Measurements from ENCODE around the gene DOCK2. TPM values are rescaled to one million over a fixed set of nuclear protein-coding genes. Genes with fewer than 3 reads are reported as not detected.

Gene DOCK2
- total and polyA plus RNA-seq, 2 donors (not counting 1 experiment from before 2014, with no cell fraction given), result 1.1 to 8.9 TPM

- no peak overlapping the region for H2AFZ ChIP-seq (ENCODE audit: low read length)
- H3K4me3 ChIP-seq (replicated peaks in 1 of 4; ENCODE audit: control extremely low read depth in 1 of 4, insufficient read depth in 1 of 4, low read depth in 3 of 4, low read length in 4 of 4), result no peak overlapping the region
- no peak overlapping the region for H3K4me2 ChIP-seq (ENCODE audit: extremely low read depth, insufficient read depth, low read length)
- H3K9ac ChIP-seq (ENCODE audit: insufficient read depth, low read length), result no peak overlapping the region
- no peaks in the 10 kb centered on the region for H3K9me3 ChIP-seq (ENCODE audit: control insufficient read depth, insufficient read depth, low read depth, low read length)
- TF ChIP-seq EZH2 (IDR thresholded peaks at IDR 0.05; ENCODE audit: low read length, missing control alignments), result no peak
- no peak for TF ChIP-seq CTCF (conservative IDR thresholded peaks at IDR 0.05 in 1 of 2, IDR thresholded peaks at IDR 0.05 in 1 of 2; ENCODE audit: low read depth in 1 of 2, low read length in 2 of 2)
- H3K79me2 ChIP-seq (ENCODE audit: control insufficient read depth, insufficient read depth, low read length), result no peaks in the 10 kb centered on the region
- no peaks in the 10 kb centered on the region for H3K36me3 ChIP-seq (ENCODE audit: control insufficient read depth, insufficient read depth, low read length)
- DNase-seq (ENCODE audit: low read depth in 2 of 2), result no peak
- H3K27ac ChIP-seq (ENCODE audit: insufficient read depth, low read length), result no peak overlapping the region
- H4K20me1 ChIP-seq (ENCODE audit: control insufficient read depth, extremely low read depth, insufficient read depth, low read length), result no peaks in the 10 kb centered on the region
- H3K27me3 ChIP-seq (ENCODE audit: control insufficient read depth, insufficient read depth, low read length), result no peaks in the 10 kb centered on the region
- no peaks in the 10 kb centered on the region for H3K4me1 ChIP-seq (ENCODE audit: control insufficient read depth, extremely low read depth, insufficient read depth, low read length)
Measured at GRCh38 chr5:170115925-170116324, 478.9 kb downstream of the DOCK2 start.

GRCh38 chr5:170117736-170118135 is 480.7 kb downstream of the DOCK2 start:
- no peaks in the 10 kb centered on the region for H3K27me3 ChIP-seq (ENCODE audit: control insufficient read depth, insufficient read depth, low read length)
- H3K36me3 ChIP-seq (ENCODE audit: control insufficient read depth, insufficient read depth, low read length), result no peaks in the 10 kb centered on the region
- no peaks in the 10 kb centered on the region for H3K4me1 ChIP-seq (ENCODE audit: control insufficient read depth, extremely low read depth, insufficient read depth, low read length)
- H3K9ac ChIP-seq (ENCODE audit: insufficient read depth, low read length), result no peak overlapping the region
- DNase-seq (ENCODE audit: low read depth in 2 of 2), result no peak
- no peak overlapping the region for H3K27ac ChIP-seq (ENCODE audit: insufficient read depth, low read length)
- H3K9me3 ChIP-seq (ENCODE audit: control insufficient read depth, insufficient read depth, low read depth, low read length), result no peaks in the 10 kb centered on the region
- no peak overlapping the region for H3K4me2 ChIP-seq (ENCODE audit: extremely low read depth, insufficient read depth, low read length)
- H3K79me2 ChIP-seq (ENCODE audit: control insufficient read depth, insufficient read depth, low read length), result no peaks in the 10 kb centered on the region
- TF ChIP-seq CTCF (conservative IDR thresholded peaks at IDR 0.05 in 1 of 2, IDR thresholded peaks at IDR 0.05 in 1 of 2; ENCODE audit: low read depth in 1 of 2, low read length in 2 of 2) (no peak), EZH2 (IDR thresholded peaks at IDR 0.05; ENCODE audit: low read length, missing control alignments) (no peak)
- no peaks in the 10 kb centered on the region for H4K20me1 ChIP-seq (ENCODE audit: control insufficient read depth, extremely low read depth, insufficient read depth, low read length)
- no peak overlapping the region for H3K4me3 ChIP-seq (replicated peaks in 1 of 4; ENCODE audit: control extremely low read depth in 1 of 4, insufficient read depth in 1 of 4, low read depth in 3 of 4, low read length in 4 of 4)
- no peak overlapping the region for H2AFZ ChIP-seq (ENCODE audit: low read length)

GRCh38 chr5:170120576-170120975 is 483.5 kb downstream of the DOCK2 start:
- Histone ChIP-seq H3K4me2 (ENCODE audit: extremely low read depth, insufficient read depth, low read length) (no peak overlapping the region), H3K4me3 (replicated peaks in 1 of 4; ENCODE audit: control extremely low read depth in 1 of 4, insufficient read depth in 1 of 4, low read depth in 3 of 4, low read length in 4 of 4) (no peak overlapping the region), H3K9me3 (ENCODE audit: control insufficient read depth, insufficient read depth, low read depth, low read length) (no peaks in the 10 kb centered on the region), H3K4me1 (ENCODE audit: control insufficient read depth, extremely low read depth, insufficient read depth, low read length) (no peaks in the 10 kb centered on the region), H3K9ac (ENCODE audit: insufficient read depth, low read length) (no peak overlapping the region), H3K36me3 (ENCODE audit: control insufficient read depth, insufficient read depth, low read length) (no peaks in the 10 kb centered on the region), H3K27ac (ENCODE audit: insufficient read depth, low read length) (peak overlapping the region; percentile 57), H2AFZ (ENCODE audit: low read length) (no peak overlapping the region), H3K27me3 (ENCODE audit: control insufficient read depth, insufficient read depth, low read length) (no peaks in the 10 kb centered on the region), H3K79me2 (ENCODE audit: control insufficient read depth, insufficient read depth, low read length) (no peaks in the 10 kb centered on the region), H4K20me1 (ENCODE audit: control insufficient read depth, extremely low read depth, insufficient read depth, low read length) (no peaks in the 10 kb centered on the region)
- TF ChIP-seq CTCF (conservative IDR thresholded peaks at IDR 0.05 in 1 of 2, IDR thresholded peaks at IDR 0.05 in 1 of 2; ENCODE audit: low read depth in 1 of 2, low read length in 2 of 2) (no peak), EZH2 (IDR thresholded peaks at IDR 0.05; ENCODE audit: low read length, missing control alignments) (no peak)
- DNase-seq (ENCODE audit: low read depth in 2 of 2), result peak; percentile 63 to 77

Data from fibroblast of lung (primary cell).